ENCODE measurements around the gene ZDHHC19. TPM values are rescaled to one million over a fixed set of nuclear protein-coding genes. Genes with fewer than 3 reads are reported as not detected.
"Not testable (repeated sequence)": the region's sequence is repeated elsewhere in the genome, so short reads cannot be mapped to it uniquely, and the experiment has no call there.

The ZDHHC19 gene
- not detected in 2 replicates for total RNA-seq (2014; rRNA removed; shearing (Covaris generic))

GRCh38 chr3:196210673-196211556 lies at the start of gene ZDHHC19:
Gene ZDHHC19 (minus strand): TSS chr3:196211400. CDS start chr3:196211315, 85 bp downstream.
- DNase-seq (ENCODE audit: low spot score): no peak

- DNase-seq (ENCODE audit: low spot score): no peak
These were observed 49.6 kb upstream of the ZDHHC19 start for GRCh38 chr3:196260784-196261183.

GRCh38 chr3:196255776-196256175 lies 44.6 kb upstream of the ZDHHC19 start:
- DNase-seq (ENCODE audit: low spot score): no peak

- DNase-seq (ENCODE audit: low spot score): no peak
These were observed 43.4 kb upstream of the ZDHHC19 start for GRCh38 chr3:196254376-196255283.

GRCh38 chr3:196251918-196252317 lies 40.7 kb upstream of the ZDHHC19 start:
- no peak for DNase-seq (ENCODE audit: low spot score)

- DNase-seq (ENCODE audit: low spot score): no peak
These were observed 35.6 kb upstream of the ZDHHC19 start for GRCh38 chr3:196246612-196247308.

GRCh38 chr3:196244166-196244565 lies 33.0 kb upstream of the ZDHHC19 start:
- DNase-seq (ENCODE audit: low spot score): not testable (repeated sequence)

GRCh38 chr3:196241704-196242103 lies 30.5 kb upstream of the ZDHHC19 start:
- DNase-seq (ENCODE audit: low spot score): no peak

- no peak for DNase-seq (ENCODE audit: low spot score)
These were observed 29.2 kb upstream of the ZDHHC19 start for GRCh38 chr3:196240424-196240823.

- DNase-seq (ENCODE audit: low spot score): no peak
These were observed 27.7 kb upstream of the ZDHHC19 start for GRCh38 chr3:196238612-196239560.

GRCh38 chr3:196237203-196237602 lies 26.0 kb upstream of the ZDHHC19 start:
- no peak for DNase-seq (ENCODE audit: low spot score)

- no peak for DNase-seq (ENCODE audit: low spot score)
These were observed 25.0 kb upstream of the ZDHHC19 start for GRCh38 chr3:196236223-196236622.

- DNase-seq (ENCODE audit: low spot score): no peak
These were observed 24.4 kb upstream of the ZDHHC19 start for GRCh38 chr3:196235452-196236122.

- DNase-seq (ENCODE audit: low spot score): no peak
These were observed 21.7 kb upstream of the ZDHHC19 start for GRCh38 chr3:196232882-196233251.

GRCh38 chr3:196232154-196232881 lies 21.1 kb upstream of the ZDHHC19 start:
- no peak for DNase-seq (ENCODE audit: low spot score)

- no peak for DNase-seq (ENCODE audit: low spot score)
These were observed 16.7 kb upstream of the ZDHHC19 start for GRCh38 chr3:196227629-196228493.

- DNase-seq (ENCODE audit: low spot score): no peak
These were observed 15.9 kb upstream of the ZDHHC19 start for GRCh38 chr3:196227121-196227561.

GRCh38 chr3:196225763-196226364 lies 14.7 kb upstream of the ZDHHC19 start:
- no peak for DNase-seq (ENCODE audit: low spot score)

Data from HT-29 (cell line).